Right cardiac atrium (tissue), 5 donors: ENCODE measurements around the gene PNMT. TPM values are rescaled to one million over a fixed set of nuclear protein-coding genes. Genes with fewer than 3 reads are reported as not detected.
"Not testable (repeated sequence)": the region's sequence is repeated elsewhere in the genome, so short reads cannot be mapped to it uniquely, and the experiment has no call there.

Source experiments
- ATAC-seq, 2 donors: fragments of 200-7000 bp; cut with Tn5 transposase; one replicate each; pipeline versions ENCODE4 v1.8.0 to v1.9.1; 2020; ENCODE audit warnings: moderate library complexity in 2 of 2, mild to moderate bottlenecking in 1 of 2
- DNase-seq, 3 donors: peaks; one replicate each; pipeline ENCODE4 v3.0.0-alpha.2; 2020
- H3K27ac ChIP-seq: one replicate; pipeline ENCODE4 v1.5.1; 2013; ENCODE audit warnings: mild to moderate bottlenecking, low read length, control low read depth, moderate library complexity
- H3K27me3 ChIP-seq: one replicate; pipeline ENCODE4 v1.6.1; 2013; ENCODE audit not compliant: control insufficient read depth, insufficient read depth
- H3K4me1 ChIP-seq: one replicate; pipeline ENCODE4 v1.6.1; 2013; ENCODE audit warnings: low read length; ENCODE audit not compliant: control insufficient read depth, insufficient read depth
- H3K4me3 ChIP-seq: one replicate; pipeline ENCODE4 v1.5.1; 2013; ENCODE audit warnings: low read length, control low read depth
- H3K9me3 ChIP-seq: one replicate; pipeline ENCODE4 v1.6.1; 2013; ENCODE audit warnings: low read length; ENCODE audit not compliant: control insufficient read depth
- WGBS: extraction: QIAGEN DNeasy Blood & Tissue Kit; methylation state at CpG from one replicate; pipeline ENCODE4 v1.1.7; 2013; 5-methylcytosine and 5-hydroxymethylcytosine counted together
- intact Hi-C, 4 donors: fragments of 100-400 bp; cut with DNase I; formaldehyde crosslinking; loops; one replicate each; pipeline versions ENCODE4 v1.11.0 to v1.14.0; 2022 to 2023
- polyA plus RNA-seq: library from polyadenylated mRNA; stranded (reverse); fragments of 200-250 nt; gene quantifications from one replicate; pipeline ENCODE4 v1.2.3, GENCODE V29; 2013
- total RNA-seq, 4 donors: library from RNA; stranded (reverse); fragmentation: NEBNext Ultra II Directional; extraction: Animal tissue kit (Norgen Biotek cat#: 25700); gene quantifications; one replicate each; pipeline ENCODE4 v1.2.1, GENCODE V29; 2021
- donor health status: healthy with polysubstance abuse.
- donor health status: DM: no; HTN: yes; CAD: no.
- donor health status: DM: no; HTN: no; CAD: no.
- donor health status: DM: no; HTN: yes; CAD: no; lungs with severe emphysema.
- donor health status: DM: yes; HTN: yes; CAD: no.

Gene PNMT
- total and polyA plus RNA-seq, 5 donors = 18.1 to 39.6 (median 23.1) TPM

- intact Hi-C loops = no loop called here
- H3K4me3 ChIP-seq = no peak overlapping the region
- no peak for ATAC-seq
Observed at GRCh38 chr17:39695089-39695474, 26.8 kb downstream of the PNMT start.

DNA sequence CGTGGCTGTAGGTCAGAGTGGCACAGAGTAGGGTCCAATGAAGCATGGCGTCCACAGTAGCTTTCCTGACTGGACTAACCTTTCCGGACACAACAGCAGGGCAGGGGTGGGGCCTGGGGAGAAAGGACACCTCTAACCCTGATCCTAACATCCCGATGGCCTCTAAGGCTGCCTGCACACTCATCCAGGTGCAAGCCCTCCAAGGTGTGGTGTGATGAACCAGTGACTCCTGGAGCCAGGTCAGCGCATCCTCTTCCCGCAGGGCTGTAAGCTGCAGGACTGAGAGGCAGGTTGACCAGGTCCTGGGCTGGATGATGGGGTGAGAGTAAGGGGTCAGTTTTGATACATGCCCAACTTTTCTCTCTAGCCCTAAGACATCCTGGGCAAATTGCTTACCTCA lies 28.5 kb downstream of the PNMT start:
- DNase-seq (no peak), ATAC-seq (no peak)
- H3K27me3 ChIP-seq = no peaks in the 10 kb centered on the region
- WGBS = 86% methylated on average over 6 of the region's 6 CpGs
- intact Hi-C loops = no loop called here
- no peak overlapping the region for H3K4me3 ChIP-seq
- H3K9me3 ChIP-seq = no peaks in the 10 kb centered on the region
- no peak overlapping the region for H3K27ac ChIP-seq
- H3K4me1 ChIP-seq = peaks cover 1% of the 10 kb centered on the region

More at GRCh38 chr17:39695089-39695474, 26.8 kb downstream of the PNMT start:
- Histone ChIP-seq H3K27me3 (no peaks in the 10 kb centered on the region), H3K9me3 (no peaks in the 10 kb centered on the region), H3K4me1 (no peaks in the 10 kb centered on the region), H3K27ac (no peak overlapping the region)
- 74% methylated on average over 2 of the region's 2 CpGs for WGBS
- DNase-seq = no peak

DNA sequence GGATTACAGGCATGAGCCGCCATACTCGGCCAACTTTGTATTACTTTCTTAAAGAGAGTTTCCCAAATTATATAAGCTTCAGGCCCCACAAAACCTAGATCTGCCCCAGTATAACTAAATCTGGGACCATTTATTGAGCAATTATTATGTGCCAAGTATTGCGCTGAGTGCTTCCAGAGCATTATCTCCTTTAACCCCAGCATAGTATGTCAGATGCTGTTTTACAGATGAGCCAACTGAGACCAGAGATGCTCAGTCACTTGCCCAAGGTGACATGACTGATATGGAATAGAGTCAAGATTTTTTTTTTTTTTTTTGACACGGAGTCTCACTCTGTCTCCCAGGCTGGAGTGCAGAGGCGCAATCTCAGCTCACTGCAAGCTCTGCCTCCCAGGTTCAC lies 29.7 kb downstream of the PNMT start:
- peaks cover 3% of the 10 kb centered on the region for H3K4me1 ChIP-seq
- DNase-seq = no peak
- no peak overlapping the region for H3K4me3 ChIP-seq
- WGBS = 95% methylated on average over 5 of the region's 5 CpGs
- ATAC-seq = no peak
- no peaks in the 10 kb centered on the region for H3K9me3 ChIP-seq
- no peaks in the 10 kb centered on the region for H3K27me3 ChIP-seq
- H3K27ac ChIP-seq = no peak overlapping the region
- intact Hi-C loops = no loop called here

- DNase-seq, ATAC-seq, intact Hi-C loops, H3K4me1 ChIP-seq, H3K27me3 ChIP-seq, H3K9me3 ChIP-seq: not testable (repeated sequence)
- H3K27ac ChIP-seq = peak overlapping the region; percentile 73
- WGBS = 47% methylated on average over 11 of the region's 11 CpGs
- H3K4me3 ChIP-seq = peak overlapping the region; percentile 91
Observed at GRCh38 chr17:39699157-39699817, 31.0 kb downstream of the PNMT start.

- Histone ChIP-seq H3K4me3 (peak within 1 kb of the TSS; percentile 91), H3K27ac (peak within 1 kb of the TSS; percentile 73), H3K27me3 (no peaks in the 10 kb centered on the region), H3K4me1 (peaks cover 5% of the 10 kb centered on the region), H3K9me3 (no peaks in the 10 kb centered on the region)
- DNase-seq (peak; percentile 77 to 90 (median 89)), ATAC-seq (peak; percentile 89 to 90)
- intact Hi-C loops = loop anchor here in 1 of 4 donors (10.0 kb wide), 1 partner anchor 55 kb away; no protein-coding TSS in a partner anchor
- WGBS = 3% methylated on average over 20 of the region's 20 CpGs
Observed at GRCh38 chr17:39699818-39700147, 31.5 kb downstream of the PNMT start, which contains the start of gene ERBB2. Gene ERBB2, plus strand, starts transcription at chr17:39700064. Its CDS starts 175 bp downstream, at chr17:39700239.

GRCh38 chr17:39700148-39700987 lies 32.1 kb downstream of the PNMT start:
- peaks cover 9% of the 10 kb centered on the region for H3K4me1 ChIP-seq
- H3K27ac ChIP-seq = peak overlapping the region; percentile 73
- intact Hi-C loops = loop anchor here in 1 of 4 donors (10.0 kb wide), 1 partner anchor 56 kb away; no protein-coding TSS in a partner anchor
- no peaks in the 10 kb centered on the region for H3K27me3 ChIP-seq
- DNase-seq (peak; percentile 29 to 74 (median 71)), ATAC-seq (peak; percentile 53 to 58)
- H3K9me3 ChIP-seq = no peaks in the 10 kb centered on the region
- WGBS = 1% methylated on average over 57 of the region's 57 CpGs
- H3K4me3 ChIP-seq = peak overlapping the region; percentile 91

DNA sequence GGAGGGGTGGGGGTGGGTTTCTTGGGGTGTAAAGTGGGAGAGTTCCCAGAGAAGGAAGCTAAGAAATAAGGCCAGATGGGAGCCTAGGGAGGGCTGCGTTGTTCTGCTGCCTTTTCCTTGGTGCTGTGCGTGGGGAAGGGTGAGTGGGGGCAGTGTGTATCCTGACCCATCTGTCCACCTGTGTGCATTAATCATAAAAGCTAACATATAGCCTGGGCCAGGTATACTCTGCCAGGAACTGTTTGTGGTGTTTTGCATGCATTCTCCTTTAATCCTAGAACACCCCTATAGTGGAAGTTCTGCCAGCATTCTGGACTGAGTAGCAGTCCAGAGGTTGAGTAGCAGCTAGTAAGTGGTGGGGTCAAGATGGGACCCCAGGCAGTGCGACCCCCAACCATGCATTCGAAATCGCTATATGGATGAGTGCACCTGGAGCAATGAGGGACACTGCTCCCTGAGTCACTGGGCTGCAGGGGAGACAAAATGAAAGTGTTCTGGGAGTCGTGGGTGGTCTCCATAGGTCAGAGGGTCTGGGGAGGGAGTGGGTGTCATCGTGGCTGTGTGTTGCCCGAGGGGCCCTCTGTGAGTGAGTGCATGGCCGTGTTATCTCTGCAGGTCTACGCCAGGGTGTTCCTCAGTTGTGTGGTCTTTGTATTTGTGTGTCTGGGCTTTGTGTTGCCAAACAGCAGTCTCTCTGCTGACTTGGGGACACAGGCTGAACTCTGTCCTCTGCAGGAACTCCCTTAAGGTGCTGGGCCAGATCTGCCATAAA lies 32.9 kb downstream of the PNMT start:
- Histone ChIP-seq H3K4me1 (peaks cover 12% of the 10 kb centered on the region), H3K9me3 (no peaks in the 10 kb centered on the region), H3K27ac (peak overlapping the region; percentile 49), H3K27me3 (no peaks in the 10 kb centered on the region), H3K4me3 (peak overlapping the region; percentile 91)
- WGBS = 33% methylated on average over 10 of the region's 10 CpGs
- intact Hi-C loops = loop anchor here in 1 of 4 donors (10.0 kb wide), 1 partner anchor 56 kb away; no protein-coding TSS in a partner anchor
- ATAC-seq (no peak), DNase-seq (peak in 1 of 3 donors; percentile 26)

DNA sequence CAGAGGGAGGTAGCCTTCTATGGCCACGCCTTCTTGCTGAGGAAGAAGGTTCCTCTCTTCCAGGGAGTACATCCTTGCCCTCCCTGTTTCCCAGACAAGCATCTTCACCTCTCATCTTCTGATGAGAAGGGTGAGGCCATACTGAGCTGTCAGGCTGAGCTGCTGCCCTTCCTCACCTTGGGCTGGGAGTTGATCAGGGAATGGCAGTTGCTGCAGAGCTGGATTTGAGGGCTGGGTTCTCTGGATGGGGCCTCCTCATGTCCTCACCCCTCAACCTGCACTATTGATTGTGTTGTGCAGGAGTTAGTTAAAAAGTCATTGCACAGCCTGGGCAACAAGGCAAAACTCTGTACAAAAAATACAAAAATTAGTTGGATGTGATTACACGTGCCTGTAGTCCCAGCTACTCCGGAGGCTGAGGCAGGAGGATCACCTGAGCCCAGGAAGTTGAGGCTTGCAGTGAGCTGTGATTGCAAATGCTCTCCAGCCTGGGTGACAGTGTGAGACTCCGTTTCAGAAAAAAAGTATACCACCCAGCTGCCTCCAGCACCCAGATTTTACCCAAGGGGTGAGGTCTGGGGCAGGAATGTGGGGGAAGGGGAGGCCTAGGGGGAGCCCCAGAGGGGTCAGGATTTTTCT lies 33.6 kb downstream of the PNMT start:
- ATAC-seq (no peak), DNase-seq (no peak)
- H3K27ac ChIP-seq = peak overlapping the region; percentile 49
- H3K4me3 ChIP-seq = no peak overlapping the region
- H3K4me1 ChIP-seq = peaks cover 12% of the 10 kb centered on the region
- no peaks in the 10 kb centered on the region for H3K27me3 ChIP-seq
- H3K9me3 ChIP-seq = no peaks in the 10 kb centered on the region
- intact Hi-C loops = loop anchor here in 1 of 4 donors (10.0 kb wide), 1 partner anchor 57 kb away; no protein-coding TSS in a partner anchor
- 57% methylated on average over 4 of the region's 4 CpGs for WGBS

DNA sequence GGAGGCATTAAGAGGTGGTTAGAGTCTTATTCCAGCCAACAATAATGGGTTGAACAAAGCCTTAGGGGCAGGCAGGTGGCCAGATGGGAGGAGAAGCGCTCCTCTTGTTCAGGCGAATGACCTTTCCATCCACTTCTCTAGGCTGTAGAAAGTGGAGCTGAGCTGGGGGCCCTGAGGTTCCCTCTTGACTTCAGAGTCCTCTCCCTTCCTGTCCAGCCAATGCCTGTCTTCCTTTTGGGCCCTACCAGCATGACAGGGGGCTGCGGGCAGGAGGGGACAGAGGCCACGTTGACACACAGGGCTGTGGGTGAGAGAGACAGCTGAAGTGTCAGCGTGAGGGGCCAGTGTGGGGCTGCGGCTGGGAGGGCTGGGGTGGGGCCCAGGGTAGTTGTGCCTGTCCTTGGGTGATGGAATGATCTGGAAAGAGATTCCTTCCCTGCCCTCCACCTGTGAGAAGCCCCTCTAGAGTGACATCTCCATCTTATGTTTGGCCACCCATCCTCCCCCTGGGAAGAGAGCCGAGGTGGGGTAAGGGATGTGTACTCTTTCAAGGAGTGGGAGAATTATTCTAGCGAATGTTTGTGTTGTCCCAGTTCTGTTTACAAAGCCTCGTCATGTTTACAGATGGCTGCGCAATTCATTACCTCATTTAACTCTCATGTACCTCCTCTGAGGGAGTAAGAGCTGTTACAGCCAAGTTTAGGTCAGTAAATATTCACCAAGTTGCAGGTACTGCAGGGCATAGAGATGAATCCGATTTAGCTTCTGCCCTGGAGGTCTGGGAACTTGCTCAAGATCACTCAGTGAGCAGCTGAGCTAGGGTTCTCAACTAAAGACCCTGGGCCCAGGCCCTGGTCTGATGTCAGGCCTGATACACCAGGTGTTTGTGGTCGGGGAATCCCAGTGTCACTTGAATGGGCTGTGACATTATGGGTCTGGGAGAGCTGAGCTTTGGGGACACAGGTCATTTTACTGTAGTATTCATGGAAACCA lies 34.9 kb downstream of the PNMT start:
- ATAC-seq = peak in 1 of 2 donors; percentile 33
- Histone ChIP-seq H3K4me1 (peaks cover 12% of the 10 kb centered on the region), H3K27ac (peak overlapping the region; percentile 49)

More for the DNA sequence above, 34.9 kb downstream of the PNMT start:
- 53% methylated on average over 12 of the region's 12 CpGs for WGBS
- H3K4me3 ChIP-seq = no peak overlapping the region
- intact Hi-C loops = loop anchor here in 1 of 4 donors (10.0 kb wide), 1 partner anchor 58 kb away; no protein-coding TSS in a partner anchor
- H3K9me3 ChIP-seq = no peaks in the 10 kb centered on the region
- peak in 2 of 3 donors; percentile 28 to 71 for DNase-seq
- no peaks in the 10 kb centered on the region for H3K27me3 ChIP-seq
